HK-2 (cell line): Measurements from ENCODE around the gene TOB1.

ENCODE experiments used
- DNase-seq: peaks from one replicate; pipeline ENCODE4 v3.0.0-alpha.2; 2018; ENCODE audit not compliant: unreplicated experiment

The TOB1 gene

DNA sequence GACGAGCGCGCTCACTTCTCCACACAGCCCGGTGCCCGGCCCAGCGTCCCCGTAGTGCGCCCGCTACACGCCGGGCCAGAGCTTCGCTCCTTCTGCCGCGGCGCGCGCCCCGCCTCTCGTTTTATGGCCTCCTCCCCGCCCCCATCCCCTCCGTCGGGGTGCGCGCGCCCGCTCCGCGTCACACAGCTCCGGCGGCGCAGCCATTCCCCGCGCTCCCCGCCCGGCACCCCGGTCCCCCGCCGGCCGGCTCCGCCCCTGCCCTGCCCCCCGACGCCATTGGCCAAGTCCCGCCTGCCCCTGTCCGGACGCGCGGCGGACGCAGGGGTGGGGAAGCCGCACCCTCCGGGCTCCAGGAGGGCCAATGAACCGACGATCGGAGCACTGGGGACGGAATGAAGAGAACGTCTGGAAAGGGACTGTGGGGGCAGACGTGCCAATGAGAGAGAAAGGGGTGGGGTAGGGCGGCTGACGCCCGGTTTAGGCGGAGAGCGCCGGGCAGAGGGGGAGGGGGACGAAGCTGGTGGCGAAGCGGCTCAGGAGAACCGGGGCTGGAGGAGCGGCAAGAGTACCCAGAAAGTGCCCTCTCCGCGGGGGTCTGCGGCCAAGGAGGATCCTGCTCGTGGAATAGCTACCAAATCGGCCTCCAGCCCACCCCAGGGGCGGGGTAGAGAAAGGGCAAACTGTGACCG lies at the start of gene TOB1:
TOB1 (minus strand) TSS at position 94 of the 689 bp plus-strand sequence. CDS start 2,337 bp downstream, outside the sequence.
- peak; percentile 98 for DNase-seq

GRCh38 chr17:50914505-50915063 lies 48.4 kb upstream of the TOB1 start:
- DNase-seq, result no peak

DNA sequence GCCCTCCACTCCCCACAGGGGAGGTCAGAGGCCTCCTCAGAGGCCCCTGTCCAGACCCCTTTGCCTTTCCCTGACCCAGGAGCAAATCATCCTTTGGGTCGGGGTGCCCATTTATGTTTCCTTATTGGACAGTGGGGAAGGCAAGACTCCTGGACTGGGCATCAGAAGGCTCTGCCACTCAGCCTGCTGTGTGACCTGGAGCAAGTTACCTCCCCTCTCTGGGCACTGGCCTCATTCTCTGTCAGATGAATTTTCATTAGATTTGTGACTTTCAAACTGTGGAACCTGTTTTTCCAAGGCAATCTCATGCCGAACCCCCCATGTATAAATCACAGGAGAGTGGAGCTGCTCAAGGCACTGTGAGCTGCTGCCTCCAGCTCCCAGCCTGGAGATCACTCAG lies 47.0 kb upstream of the TOB1 start:
- no peak for DNase-seq

DNA sequence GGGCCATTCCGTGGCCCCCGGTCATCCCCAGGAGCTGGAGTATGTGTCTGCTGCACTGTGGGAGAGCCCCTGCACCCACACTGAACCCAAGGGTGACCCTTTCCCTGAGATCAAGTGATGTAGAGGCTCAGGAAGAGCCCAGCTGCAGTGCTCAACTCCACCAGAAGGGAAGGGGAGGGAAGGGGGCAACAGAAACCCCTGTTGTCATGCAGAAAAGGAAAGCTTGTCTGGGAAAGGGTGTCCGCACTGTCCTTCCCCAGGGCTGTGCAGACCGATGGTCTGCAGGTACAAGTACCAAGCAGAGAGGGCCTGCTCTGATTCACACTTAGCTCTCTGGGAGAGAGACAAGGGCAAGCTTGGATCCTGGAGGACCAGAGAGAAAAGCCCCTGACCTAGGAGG lies 45.7 kb upstream of the TOB1 start:
- no peak for DNase-seq

DNA sequence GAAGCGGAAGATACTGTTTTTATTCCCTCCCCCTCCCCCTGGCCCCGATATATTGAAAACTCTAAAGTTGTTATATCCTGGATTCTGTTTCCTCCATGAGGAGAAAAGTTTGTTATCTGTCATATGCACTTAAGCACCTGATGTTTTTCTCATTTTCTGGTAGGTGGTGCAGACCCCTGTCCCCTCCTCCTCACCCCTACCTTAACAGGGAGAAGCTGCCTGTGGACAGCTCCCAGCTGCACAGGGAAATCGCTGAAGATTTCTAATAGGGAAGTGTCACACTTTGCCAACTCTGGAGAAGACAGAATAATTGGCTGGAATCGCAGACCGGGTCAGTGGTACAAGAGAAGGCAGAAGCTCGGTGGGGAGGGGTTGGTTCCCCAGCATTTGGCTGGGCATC lies 45.3 kb upstream of the TOB1 start:
- no peak for DNase-seq

DNA sequence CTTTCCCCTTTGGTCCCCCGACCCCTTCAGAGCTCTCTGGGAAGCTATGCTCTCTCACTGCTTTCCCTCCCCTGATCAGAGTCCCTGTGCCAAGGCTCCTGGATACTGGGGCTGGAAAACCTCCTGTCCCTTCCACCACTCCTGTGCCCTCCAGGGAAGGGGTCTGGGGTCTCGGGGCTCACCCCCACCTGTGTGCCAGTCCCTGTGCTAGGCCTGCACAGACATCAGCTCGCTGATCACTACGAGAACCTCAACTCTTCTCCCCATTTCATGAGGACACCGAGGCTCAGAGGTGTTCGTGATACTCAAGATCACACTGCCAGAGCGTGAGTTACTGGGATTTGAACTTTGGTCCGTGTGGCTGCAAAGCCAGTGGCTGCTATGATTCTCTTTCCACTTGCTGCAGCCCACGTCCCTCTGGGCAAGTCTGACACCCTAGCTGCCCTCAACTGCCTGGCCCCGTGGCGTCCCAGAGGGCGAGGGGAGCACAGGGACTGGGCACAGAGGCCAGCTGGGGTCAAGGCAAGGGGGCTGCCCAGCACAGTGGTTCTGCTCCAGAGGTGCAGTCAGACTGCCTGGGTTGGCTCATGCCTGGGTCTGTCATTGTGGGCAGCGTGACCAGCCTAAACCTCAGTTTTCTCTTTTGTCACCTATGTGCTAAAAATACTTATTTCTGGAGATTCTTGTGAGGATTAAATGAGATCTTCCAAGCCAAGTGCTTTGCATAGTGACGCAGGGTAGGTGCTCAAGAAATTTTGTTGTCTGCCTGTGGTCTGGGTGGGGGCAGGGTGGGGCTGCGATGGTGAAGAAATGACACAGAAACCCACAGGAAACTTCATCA lies 43.8 kb upstream of the TOB1 start:
- no peak for DNase-seq

GRCh38 chr17:50908860-50909764 lies 43.0 kb upstream of the TOB1 start:
- no peak for DNase-seq

DNA sequence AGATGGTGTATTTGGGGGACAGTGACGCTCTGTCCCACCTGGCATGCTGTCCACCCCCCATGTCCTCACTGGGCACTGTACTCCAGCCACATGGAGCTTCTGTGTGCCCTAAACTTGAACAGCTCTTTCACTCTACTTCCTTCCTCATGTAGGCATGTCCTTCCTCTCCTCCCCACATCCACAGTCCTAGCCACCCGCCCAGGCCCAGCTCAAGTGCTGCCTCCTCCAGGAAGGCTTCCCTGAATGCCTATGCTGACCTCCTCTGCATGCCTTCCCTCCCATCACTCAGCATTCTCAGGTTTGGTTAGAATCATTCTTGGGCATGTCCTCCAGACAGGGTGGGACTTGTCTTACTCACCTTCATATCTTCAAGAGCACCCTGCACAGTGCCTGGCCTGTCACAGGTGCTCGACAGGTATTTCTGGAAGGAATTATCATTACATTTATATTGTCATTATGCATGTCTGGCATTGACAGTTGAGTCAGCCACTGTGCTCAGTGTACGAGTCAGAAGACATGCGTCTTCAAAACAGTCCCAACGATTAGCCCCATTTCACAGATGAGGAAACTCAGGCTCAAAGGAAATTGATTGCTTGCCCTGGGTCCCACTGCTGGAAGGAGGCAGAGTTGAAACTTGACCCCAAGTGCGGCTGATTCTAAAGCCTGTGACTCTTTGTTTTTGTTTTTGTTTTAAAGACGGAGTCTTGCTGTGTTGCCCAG lies 42.1 kb upstream of the TOB1 start:
- DNase-seq, result no peak

GRCh38 chr17:50906443-50906842 lies 40.3 kb upstream of the TOB1 start:
- no peak for DNase-seq

DNA sequence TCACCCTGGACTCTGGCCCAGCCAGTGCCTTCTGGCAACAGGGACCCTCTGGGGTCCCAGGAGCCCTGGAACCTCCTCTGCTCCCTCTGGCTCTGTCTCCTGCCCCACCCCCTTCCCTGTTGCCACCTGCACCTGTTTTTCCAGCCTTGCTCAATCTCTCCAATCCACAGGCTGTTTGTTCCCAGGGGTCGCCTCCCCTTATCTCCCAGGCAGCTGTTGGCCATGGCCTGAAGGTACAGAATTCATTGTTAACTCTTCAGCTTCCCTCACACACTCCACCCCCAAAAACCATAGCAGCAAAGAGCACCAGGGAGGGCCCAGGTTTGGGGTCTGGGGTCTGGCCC lies 39.3 kb upstream of the TOB1 start:
- DNase-seq, result no peak

DNA sequence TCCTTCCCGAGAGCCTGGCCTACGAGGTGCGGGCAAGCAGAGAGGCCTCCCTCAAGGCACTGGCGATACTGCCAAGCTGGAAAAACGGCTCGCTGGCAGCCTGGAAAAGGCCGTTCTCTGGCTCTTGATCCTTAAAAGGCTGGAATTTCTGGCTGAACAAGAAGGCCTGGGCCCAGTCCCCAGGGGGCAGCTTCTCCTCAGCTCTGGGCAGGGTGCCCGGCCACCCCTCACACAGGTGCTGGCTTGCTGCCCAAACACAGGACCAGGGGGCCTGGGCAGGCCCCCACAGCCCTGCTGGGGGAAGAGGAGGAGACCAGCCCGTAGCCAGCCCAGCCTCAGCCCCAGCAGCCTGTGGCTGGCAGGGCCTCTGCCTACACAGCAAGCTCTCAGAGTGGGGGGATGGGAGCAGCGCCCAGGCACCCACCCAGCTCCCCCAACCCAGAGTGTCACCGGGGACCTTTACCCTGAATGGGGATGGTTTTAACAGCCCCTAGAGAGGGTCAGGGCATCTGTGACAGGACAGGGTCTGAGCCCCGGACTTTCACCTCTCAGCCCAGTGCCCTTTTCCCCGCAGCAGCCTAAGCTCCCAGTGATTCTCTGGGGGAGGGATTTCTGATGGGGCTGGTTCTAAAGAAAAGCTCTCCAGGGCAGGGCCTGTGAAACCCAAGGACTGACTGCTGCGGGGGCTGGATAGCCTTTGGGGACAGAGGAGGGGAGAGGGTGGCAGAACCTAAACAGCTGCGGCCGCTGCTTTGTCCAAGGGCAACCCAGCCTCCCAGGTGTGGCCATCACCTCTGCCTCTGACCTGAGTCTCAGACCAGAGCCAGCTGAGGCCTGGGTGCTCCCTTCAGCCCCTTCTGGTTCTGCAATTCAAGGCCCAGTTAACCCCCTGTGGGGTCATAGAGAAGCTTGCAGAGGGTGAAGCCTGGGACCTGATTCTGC lies 38.6 kb upstream of the TOB1 start:
- DNase-seq, result no peak

DNA sequence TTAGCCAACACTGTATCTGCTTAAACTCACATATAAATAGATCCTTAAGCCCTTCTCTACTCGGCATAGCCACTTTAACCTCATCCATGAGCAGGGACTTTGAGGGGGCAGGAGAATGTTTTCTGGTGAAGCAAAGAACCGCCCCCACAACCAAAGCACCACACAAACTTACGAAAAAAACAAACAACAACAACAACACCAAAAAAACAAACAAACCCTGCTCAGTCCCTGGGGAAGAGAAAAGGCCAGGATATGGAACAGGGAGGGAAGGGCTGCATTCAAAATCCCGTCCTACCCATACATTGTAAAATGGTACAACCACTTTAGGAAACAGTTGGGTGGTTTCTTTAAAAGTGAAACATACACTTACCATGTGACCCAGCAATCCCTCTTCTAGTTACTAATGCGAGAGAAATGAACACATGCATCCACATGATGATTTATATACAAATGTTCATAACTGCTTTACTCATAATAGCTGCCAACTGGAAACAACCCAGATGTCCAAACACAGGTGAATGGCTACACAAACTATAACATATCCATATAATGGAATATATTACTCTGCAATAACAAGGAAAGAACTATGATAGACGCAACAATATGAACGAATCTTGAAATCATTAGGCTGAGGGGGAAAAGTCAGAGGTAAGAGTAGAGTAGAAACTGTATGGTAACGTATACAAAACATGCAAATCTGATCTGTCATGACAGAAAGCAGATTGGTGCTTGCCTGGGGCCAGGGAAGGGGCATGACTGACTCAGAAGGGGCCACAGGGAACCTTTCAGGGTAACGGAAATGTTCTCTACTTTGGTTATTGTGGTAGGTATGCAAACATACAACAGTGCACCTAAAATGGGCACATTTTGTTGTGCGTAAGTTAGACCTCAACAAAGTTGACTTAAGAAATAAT lies 37.7 kb upstream of the TOB1 start:
- no peak for DNase-seq

DNA sequence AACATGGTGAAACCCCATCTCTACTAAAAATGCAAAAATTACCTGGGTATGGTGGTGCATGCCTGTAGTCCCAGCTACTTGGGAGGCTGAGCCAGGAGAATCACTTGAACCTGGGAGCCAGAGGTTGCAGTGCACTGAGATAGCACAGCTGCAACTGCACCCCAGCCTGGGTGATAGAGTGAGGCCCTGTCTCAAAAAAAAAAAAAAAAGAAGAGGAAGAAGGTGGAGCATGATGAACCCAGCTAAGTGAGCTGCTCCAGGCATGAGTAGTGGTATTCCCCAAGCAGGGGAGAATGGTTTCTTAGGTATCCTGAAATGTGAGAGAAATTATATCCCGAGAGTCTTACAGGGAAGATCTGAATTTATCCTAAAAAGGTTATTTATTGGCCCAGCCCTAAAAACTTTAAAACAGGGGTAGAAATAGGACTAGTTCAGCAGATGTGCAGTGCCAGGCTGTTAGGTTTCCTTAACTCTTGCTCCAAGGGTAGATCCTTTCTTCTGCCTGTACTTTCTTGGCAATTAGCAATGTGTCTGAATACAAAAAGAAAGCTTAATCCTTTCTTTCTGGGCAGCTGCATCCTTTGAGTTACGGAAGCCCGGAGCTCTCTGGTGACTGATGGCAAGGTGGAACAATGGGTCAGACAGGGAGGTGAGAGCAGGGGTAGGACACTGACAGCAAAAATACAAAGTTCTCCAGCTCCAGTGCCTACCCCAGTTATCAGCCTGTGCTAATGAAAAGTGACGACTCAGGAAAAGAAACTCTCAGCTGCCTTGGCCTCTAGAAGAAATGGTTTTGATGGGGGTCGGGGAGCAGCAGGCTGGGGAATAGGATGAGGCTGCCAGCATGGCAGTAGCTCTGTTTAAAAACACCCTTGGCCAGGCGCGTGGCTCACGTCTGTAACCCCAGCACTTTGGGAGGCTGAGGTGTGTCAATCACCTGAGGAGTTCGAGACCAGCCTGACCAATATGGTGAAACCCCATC lies 36.5 kb upstream of the TOB1 start:
- no peak for DNase-seq

DNA sequence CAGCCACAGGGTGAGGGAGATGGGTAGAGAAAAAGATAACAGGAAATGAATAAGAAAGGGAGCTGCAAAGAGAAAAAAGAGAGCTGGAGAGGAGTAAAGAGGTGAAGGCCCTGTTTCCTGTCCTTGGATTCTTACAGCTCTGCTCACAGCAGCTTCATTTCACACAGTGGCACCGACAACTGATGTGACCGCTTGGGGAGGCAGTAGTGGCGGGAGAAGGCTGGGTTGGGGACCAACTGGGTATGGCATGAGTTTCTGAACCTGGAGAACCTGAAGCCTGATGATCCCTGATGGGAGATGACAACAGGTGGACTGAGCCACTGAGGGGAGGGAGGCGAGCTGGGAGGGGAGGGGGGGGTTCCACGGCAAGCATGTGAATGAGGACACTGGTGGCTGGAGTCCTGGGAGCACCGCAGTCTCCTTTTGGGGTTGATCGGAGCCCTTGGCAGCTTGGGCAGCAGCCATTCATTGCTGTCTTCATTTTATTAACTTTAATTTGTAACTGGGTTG lies 34.3 kb upstream of the TOB1 start:
- no peak for DNase-seq

- no peak for DNase-seq
Observed at GRCh38 chr17:50899559-50900319, 33.6 kb upstream of the TOB1 start.

DNA sequence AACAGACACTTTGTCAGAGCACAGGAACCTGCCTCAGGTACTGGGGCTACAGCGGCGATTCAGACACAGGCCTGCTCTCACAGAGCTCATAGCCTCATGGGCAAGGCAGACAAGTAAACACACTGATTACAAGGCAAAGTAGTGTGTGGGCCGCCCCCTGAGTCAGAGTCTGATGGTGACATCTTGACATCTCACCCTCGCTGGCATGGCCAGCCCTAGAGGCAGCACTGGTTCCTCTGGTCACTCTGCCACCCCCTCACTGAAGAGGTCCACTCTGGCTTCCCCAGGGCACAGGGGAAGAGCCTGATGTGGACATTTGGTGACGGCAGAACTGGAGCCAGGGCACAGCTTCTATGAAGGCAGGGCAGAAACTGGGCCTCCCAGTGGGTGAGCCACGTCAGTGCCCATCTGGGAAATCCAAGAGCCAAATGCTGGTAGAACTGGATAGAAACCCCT lies 32.9 kb upstream of the TOB1 start:
- no peak for DNase-seq
